GM10266 (cell line): ENCODE measurements around the gene PRAMEF12.
"Not testable (repeated sequence)": the region's sequence is repeated elsewhere in the genome, so short reads cannot be mapped to it uniquely, and the experiment has no call there.

Source experiments
- DNase-seq: peaks from one replicate; pipeline ENCODE4 v3.0.0; 2012; ENCODE audit errors: extremely low spot score
- CTCF ChIP-seq: IDR thresholded peaks from 2 replicates; pipeline ENCODE4 v1.5.1; 2012; ENCODE audit warnings: mild to moderate bottlenecking, low read depth; ENCODE audit not compliant: control insufficient read depth, insufficient read depth; ENCODE audit errors: missing control alignments

Gene PRAMEF12

DNA sequence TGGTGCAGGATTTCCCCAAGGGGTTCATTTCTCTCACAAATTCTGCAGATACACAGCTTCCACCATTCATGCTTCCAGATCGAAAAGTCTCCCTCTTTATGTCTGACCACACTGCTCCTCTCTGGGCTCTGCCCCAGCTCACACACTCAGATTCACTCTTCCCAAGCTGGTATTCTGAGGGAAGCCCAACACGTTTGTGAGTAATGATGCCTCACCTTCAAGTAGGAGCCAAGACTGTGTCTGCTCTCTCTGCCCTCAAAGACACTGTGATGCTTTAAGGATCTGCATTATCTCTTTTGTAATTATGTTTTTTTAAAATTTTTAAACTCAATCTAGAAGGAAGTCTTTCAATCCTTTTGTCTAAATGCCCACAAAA, 37.9 kb downstream of the PRAMEF12 start:
- no peak for DNase-seq
- TF ChIP-seq CTCF: no peak

DNA sequence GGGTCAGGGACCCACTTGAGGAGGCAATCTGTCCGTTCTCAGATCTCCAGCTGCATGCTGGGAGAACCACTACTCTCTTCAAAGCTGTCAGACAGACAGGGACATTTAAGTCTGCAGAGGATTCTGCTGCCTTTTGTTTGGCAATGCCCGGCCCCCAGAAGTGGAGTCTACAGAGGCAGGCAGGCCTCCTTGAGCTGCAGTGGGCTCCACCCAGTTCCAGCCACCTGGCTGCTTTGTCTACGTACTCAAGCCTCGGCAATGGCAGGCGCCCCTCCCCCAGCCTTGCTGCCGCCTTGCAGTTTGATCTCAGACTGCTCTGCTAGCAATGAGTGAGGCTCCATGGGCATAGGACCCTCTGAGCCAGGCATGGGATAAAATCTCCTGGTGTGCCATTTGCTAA, 45.5 kb downstream of the PRAMEF12 start:
- not testable (repeated sequence) for DNase-seq
